ENCODE measurements around the gene MLYCD.

MLYCD gene

DNA sequence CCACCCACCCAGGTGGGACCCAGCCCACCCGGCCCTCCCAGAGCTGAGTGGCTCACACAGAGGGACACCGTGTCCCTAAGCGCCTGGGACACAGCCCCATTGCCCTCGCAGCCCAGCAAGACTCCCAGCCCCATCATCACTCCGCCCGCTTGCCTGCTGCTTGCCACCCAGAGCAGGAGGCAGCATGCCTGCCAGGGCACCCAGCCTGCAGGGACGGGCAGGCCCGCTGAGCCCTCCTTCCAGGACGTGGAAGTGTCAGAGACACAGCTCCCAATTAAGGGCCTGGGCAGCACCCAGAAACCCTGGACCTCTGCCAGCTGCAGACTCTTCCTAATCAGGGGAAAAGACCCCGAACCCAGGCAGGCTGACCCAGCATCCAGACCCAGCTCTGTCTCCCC lies 36.9 kb downstream of the MLYCD start:
- TF ChIP-seq CTCF (IDR thresholded peaks at IDR 0.05), result no peak
- H3K36me3 ChIP-seq (ENCODE audit: control insufficient read depth, insufficient read depth, low read length), result no peaks in the 10 kb centered on the region
- H3K4me3 ChIP-seq (ENCODE audit: low read depth, low read length), result no peak overlapping the region

GRCh38 chr16:83936581-83937165 lies 37.8 kb downstream of the MLYCD start:
- H3K36me3 ChIP-seq (ENCODE audit: control insufficient read depth, insufficient read depth, low read length), result no peaks in the 10 kb centered on the region
- H3K9me3 ChIP-seq (ENCODE audit: control insufficient read depth, low read length), result no peaks in the 10 kb centered on the region
- no peaks in the 10 kb centered on the region for H3K79me2 ChIP-seq
- no peak for TF ChIP-seq CTCF (IDR thresholded peaks at IDR 0.05)
- H3K27me3 ChIP-seq (ENCODE audit: control insufficient read depth, insufficient read depth, low read length), result no peaks in the 10 kb centered on the region
- peak overlapping the region; percentile 6 for H2AFZ ChIP-seq
- no peak overlapping the region for H3K4me3 ChIP-seq (ENCODE audit: low read depth, low read length)
- H3K9ac ChIP-seq, result no peak overlapping the region
- peaks cover 7% of the 10 kb centered on the region for H3K4me1 ChIP-seq
- no peak overlapping the region for H3K27ac ChIP-seq
- no peak overlapping the region for H3K4me2 ChIP-seq (ENCODE audit: low read length)

More for the DNA sequence above, 36.9 kb downstream of the MLYCD start:
- Histone ChIP-seq H3K79me2 (no peaks in the 10 kb centered on the region), H2AFZ (no peak overlapping the region), H3K4me1 (peaks cover 15% of the 10 kb centered on the region), H3K9me3 (ENCODE audit: control insufficient read depth, low read length) (no peaks in the 10 kb centered on the region), H3K4me2 (ENCODE audit: low read length) (no peak overlapping the region), H3K27ac (no peak overlapping the region), H3K27me3 (ENCODE audit: control insufficient read depth, insufficient read depth, low read length) (no peaks in the 10 kb centered on the region), H3K9ac (no peak overlapping the region)

GRCh38 chr16:83937267-83937666 lies 38.4 kb downstream of the MLYCD start:
- H3K4me2 ChIP-seq (ENCODE audit: low read length), result no peak overlapping the region
- no peak overlapping the region for H2AFZ ChIP-seq
- H3K27ac ChIP-seq, result no peak overlapping the region
- H3K27me3 ChIP-seq (ENCODE audit: control insufficient read depth, insufficient read depth, low read length), result no peaks in the 10 kb centered on the region
- no peak overlapping the region for H3K9ac ChIP-seq
- TF ChIP-seq CTCF (IDR thresholded peaks at IDR 0.05), result no peak
- H3K36me3 ChIP-seq (ENCODE audit: control insufficient read depth, insufficient read depth, low read length), result no peaks in the 10 kb centered on the region
- H3K4me3 ChIP-seq (ENCODE audit: low read depth, low read length), result no peak overlapping the region
- no peaks in the 10 kb centered on the region for H3K79me2 ChIP-seq
- no peaks in the 10 kb centered on the region for H3K9me3 ChIP-seq (ENCODE audit: control insufficient read depth, low read length)
- peaks cover 3% of the 10 kb centered on the region for H3K4me1 ChIP-seq

DNA sequence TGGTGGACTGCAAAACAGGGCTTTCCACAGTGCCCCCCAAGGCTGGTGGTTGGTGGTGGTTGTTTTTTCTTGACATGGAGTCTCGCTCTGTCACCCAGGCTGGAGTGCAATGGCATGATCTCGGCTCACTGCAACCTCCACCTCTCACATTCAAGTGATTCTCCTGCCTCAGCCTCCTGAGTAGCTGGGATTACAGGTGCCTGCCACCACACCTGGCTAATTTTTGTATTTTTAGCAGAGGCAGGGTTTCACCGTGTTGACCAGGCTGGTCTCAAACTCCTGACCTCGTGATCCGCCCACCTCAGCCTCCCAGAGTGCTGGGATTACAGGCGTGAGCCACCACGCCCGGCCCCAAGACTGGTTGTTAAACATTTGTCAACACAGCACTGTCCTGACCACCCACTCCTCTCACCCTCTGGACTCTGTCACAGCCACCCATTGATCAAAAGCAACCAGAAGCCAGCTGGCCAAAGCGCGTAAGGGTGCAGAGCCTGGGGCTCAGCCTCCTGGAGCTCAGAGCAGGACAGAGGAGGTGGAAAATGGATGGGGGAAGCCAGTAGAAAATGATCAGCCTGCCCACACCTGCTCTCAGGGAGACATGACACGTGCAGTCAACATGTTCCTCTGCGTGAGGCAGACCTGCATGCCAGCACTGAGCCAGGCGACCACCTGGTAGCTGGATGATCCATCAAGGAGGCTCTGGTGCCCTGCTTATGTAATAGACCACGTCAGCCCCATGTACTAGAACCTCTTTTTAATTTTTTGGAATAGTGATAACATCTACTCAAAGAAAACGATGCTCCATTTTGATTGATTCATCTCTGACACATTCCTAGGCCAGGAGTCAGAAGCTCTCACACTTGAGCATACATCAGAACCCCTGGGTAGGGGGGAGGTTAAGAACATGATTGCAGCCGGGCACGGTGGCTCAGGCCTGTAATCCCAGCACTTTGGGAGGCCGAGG lies 39.3 kb downstream of the MLYCD start:
- Histone ChIP-seq H3K9me3 (ENCODE audit: control insufficient read depth, low read length) (no peaks in the 10 kb centered on the region), H3K9ac (no peak overlapping the region), H3K4me2 (ENCODE audit: low read length) (no peak overlapping the region), H3K79me2 (no peaks in the 10 kb centered on the region), H3K27ac (no peak overlapping the region), H2AFZ (no peak overlapping the region), H3K36me3 (ENCODE audit: control insufficient read depth, insufficient read depth, low read length) (no peaks in the 10 kb centered on the region), H3K4me3 (ENCODE audit: low read depth, low read length) (no peak overlapping the region), H3K4me1 (peaks cover 3% of the 10 kb centered on the region), H3K27me3 (ENCODE audit: control insufficient read depth, insufficient read depth, low read length) (no peaks in the 10 kb centered on the region)
- no peak for TF ChIP-seq CTCF (IDR thresholded peaks at IDR 0.05)

All from parathyroid adenoma (tissue), 2 donors.